Measurements from ENCODE around the gene IGBP1. TPM values are rescaled to one million over a fixed set of nuclear protein-coding genes. Genes with fewer than 3 reads are reported as not detected.

IGBP1 gene
- polyA plus RNA-seq (2012; rRNA removed) = 49.4 and 59.9 TPM in 2 replicates
- polyA plus RNA-seq (2012; cell fraction: cytosol; rRNA removed) = 65.0 and 69.9 TPM in 2 replicates
- 30.5 and 35.2 TPM in 2 replicates for polyA plus RNA-seq (2012; cell fraction: nucleus; rRNA removed)

GRCh38 chrX:70133303-70134115 is at the start of gene IGBP1:
IGBP1 (plus strand) TSS chrX:70133447; CDS start chrX:70133948, 501 bp downstream.
- WGBS (ENCODE audit: low lambda C conversion rate) = 7% methylated on average over 33 of the region's 59 CpGs
- H3K27ac ChIP-seq (ENCODE audit: low read depth in 2 of 2, low read length in 1 of 2) = peak within 1 kb of the TSS; percentile 90 to 97

More at GRCh38 chrX:70133303-70134115, at the start of gene IGBP1:
- ChIA-PET CTCF (interaction anchor here (0.7 to 3.0 kb wide), 15 partner anchors 9 to 630 kb away, joined by 3 to 12 read pairs (median 3); partner anchors contain the start of genes KIF4A, NALF2 and PDZD11), POLR2A (no interaction called here)
- Histone ChIP-seq H3K36me3 (replicated peaks in 1 of 2; ENCODE audit: control insufficient read depth in 1 of 2, insufficient read depth in 2 of 2, low read length in 1 of 2) (peaks cover 10 to 12% of the 10 kb centered on the region in 2 experiments), H3K9ac (peak within 1 kb of the TSS; percentile 97), H3K4me1 (ENCODE audit: control insufficient read depth in 1 of 2, insufficient read depth in 2 of 2, low read depth in 1 of 2, low read length in 1 of 2) (peaks cover 0 to 9% of the 10 kb centered on the region in 2 experiments; a peak in 1 of 4 replicates), H3K27me3 (ENCODE audit: insufficient read depth) (no peaks in the 10 kb centered on the region), H2AFZ (ENCODE audit: low read depth) (peak within 1 kb of the TSS; percentile 85), H3K9me3 (no peaks in the 10 kb centered on the region), H3K79me2 (ENCODE audit: insufficient read depth) (peaks cover 28% of the 10 kb centered on the region), H3K9me2 (no peaks in the 10 kb centered on the region), H4K20me1 (ENCODE audit: insufficient read depth) (no peaks in the 10 kb centered on the region), H3K4me3 (ENCODE audit: low read depth in 2 of 2, low read length in 1 of 2) (peak within 1 kb of the TSS; percentile 68 to 75), H3F3A (replicated peaks; ENCODE audit: insufficient read depth) (no peaks in the 10 kb centered on the region), H3K4me2 (peak within 1 kb of the TSS; percentile 76)
- TF ChIP-seq, protein P1, sequence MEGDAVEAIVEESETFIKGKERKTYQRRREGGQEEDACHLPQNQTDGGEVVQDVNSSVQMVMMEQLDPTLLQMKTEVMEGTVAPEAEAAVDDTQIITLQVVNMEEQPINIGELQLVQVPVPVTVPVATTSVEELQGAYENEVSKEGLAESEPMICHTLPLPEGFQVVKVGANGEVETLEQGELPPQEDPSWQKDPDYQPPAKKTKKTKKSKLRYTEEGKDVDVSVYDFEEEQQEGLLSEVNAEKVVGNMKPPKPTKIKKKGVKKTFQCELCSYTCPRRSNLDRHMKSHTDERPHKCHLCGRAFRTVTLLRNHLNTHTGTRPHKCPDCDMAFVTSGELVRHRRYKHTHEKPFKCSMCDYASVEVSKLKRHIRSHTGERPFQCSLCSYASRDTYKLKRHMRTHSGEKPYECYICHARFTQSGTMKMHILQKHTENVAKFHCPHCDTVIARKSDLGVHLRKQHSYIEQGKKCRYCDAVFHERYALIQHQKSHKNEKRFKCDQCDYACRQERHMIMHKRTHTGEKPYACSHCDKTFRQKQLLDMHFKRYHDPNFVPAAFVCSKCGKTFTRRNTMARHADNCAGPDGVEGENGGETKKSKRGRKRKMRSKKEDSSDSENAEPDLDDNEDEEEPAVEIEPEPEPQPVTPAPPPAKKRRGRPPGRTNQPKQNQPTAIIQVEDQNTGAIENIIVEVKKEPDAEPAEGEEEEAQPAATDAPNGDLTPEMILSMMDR (IDR thresholded peaks at IDR 0.05) = peak; percentile 67
- 0 out of 2 replicates have a peak, but pooled peaks have one; percentile 27 for TF ChIP-seq MXI1 (IDR thresholded peaks at IDR 0.05; ENCODE audit: low read depth, low read length)
- peak; percentile 81 for TF ChIP-seq GABPA (IDR thresholded peaks at IDR 0.05; ENCODE audit: low read depth)
- TF ChIP-seq TAF1 (IDR thresholded peaks at IDR 0.05; ENCODE audit: borderline replicate concordance, low read depth, low read length) = peak; percentile 52
- peak; percentile 91 for TF ChIP-seq YY1 (IDR thresholded peaks at IDR 0.05; ENCODE audit: low read depth)
- TF ChIP-seq NFIC (IDR thresholded peaks at IDR 0.05; ENCODE audit: borderline replicate concordance) = no peak
- TF ChIP-seq POLR2AphosphoS5 (IDR thresholded peaks at IDR 0.05; ENCODE audit: low read depth, low read length) = peak; percentile 26
- peak; percentile 89 for TF ChIP-seq ELF1 (IDR thresholded peaks at IDR 0.05)
- peak; percentile 71 for TF ChIP-seq CHD2 (IDR thresholded peaks at IDR 0.05; ENCODE audit: low read length, partially characterized antibody)
- TF ChIP-seq, protein P2, sequence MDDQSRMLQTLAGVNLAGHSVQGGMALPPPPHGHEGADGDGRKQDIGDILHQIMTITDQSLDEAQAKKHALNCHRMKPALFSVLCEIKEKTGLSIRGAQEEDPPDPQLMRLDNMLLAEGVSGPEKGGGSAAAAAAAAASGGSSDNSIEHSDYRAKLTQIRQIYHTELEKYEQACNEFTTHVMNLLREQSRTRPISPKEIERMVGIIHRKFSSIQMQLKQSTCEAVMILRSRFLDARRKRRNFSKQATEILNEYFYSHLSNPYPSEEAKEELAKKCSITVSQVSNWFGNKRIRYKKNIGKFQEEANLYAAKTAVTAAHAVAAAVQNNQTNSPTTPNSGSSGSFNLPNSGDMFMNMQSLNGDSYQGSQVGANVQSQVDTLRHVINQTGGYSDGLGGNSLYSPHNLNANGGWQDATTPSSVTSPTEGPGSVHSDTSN (IDR thresholded peaks at IDR 0.05) = 0 out of 2 replicates have a peak, but pooled peaks have one; percentile 3
- TF ChIP-seq USF2 (IDR thresholded peaks at IDR 0.05; ENCODE audit: borderline replicate concordance, low read depth, low read length) = no peak
- TF ChIP-seq JUND (IDR thresholded peaks at IDR 0.05) = no peak
- DNase-seq = peak; percentile 86
